Measurements from ENCODE around the gene CDK14.

The CDK14 gene

DNA sequence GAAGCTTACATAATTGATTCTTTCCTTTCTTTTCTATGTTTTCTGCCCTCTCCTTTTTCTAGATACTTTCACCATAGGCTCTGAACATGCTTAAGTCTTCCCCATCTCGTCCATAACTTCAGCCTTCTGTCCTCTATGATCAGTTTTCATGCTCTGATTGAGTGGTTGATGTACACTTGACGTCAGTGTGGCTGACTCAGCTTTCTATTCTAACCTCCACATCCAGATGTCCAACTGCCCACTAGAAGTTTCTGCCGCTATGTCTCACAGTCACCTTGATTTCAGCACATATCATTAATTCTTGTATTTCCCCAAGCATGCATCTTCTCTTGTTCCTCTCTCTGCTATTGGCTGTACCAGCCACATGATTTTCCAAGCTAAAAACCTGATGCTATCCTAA, 15.0 kb downstream of the CDK14 start:
- no peaks in the 10 kb centered on the region for H3F3A ChIP-seq (ENCODE audit: insufficient read depth, low read length)
- no peaks in the 10 kb centered on the region for H3K36me3 ChIP-seq (replicated peaks; ENCODE audit: insufficient read depth, low read length)
- no peak overlapping the region for H3K9ac ChIP-seq (ENCODE audit: low read length)
- no peaks in the 10 kb centered on the region for H3K79me2 ChIP-seq (ENCODE audit: low read length)
- H3K27me3 ChIP-seq (replicated peaks; ENCODE audit: insufficient read depth, low read length), result no peaks in the 10 kb centered on the region
- no peak for DNase-seq
- H3K9me3 ChIP-seq (replicated peaks; ENCODE audit: insufficient read depth, low read length), result no peaks in the 10 kb centered on the region
- H3K4me1 ChIP-seq (ENCODE audit: low read length), result no peaks in the 10 kb centered on the region
- H3K4me2 ChIP-seq (ENCODE audit: low read depth, low read length), result no peak overlapping the region
- H3K4me3 ChIP-seq (ENCODE audit: low read length), result no peak overlapping the region
- TF ChIP-seq EZH2 (optimal IDR thresholded peaks at IDR 0.05; ENCODE audit: low read depth, low read length) (no peak), EZH2phosphoT487 (IDR thresholded peaks at IDR 0.05; ENCODE audit: low read length) (no peak), CTCF (IDR thresholded peaks at IDR 0.05; ENCODE audit: low read length) (no peak)
- no peak overlapping the region for H2AFZ ChIP-seq (ENCODE audit: low read length)
- no peaks in the 10 kb centered on the region for H4K20me1 ChIP-seq (ENCODE audit: insufficient read depth, low read length)
- H3K9me2 ChIP-seq (replicated peaks; ENCODE audit: insufficient read depth, low read length), result no peaks in the 10 kb centered on the region
- no peak overlapping the region for H3K27ac ChIP-seq (ENCODE audit: low read length)

DNA sequence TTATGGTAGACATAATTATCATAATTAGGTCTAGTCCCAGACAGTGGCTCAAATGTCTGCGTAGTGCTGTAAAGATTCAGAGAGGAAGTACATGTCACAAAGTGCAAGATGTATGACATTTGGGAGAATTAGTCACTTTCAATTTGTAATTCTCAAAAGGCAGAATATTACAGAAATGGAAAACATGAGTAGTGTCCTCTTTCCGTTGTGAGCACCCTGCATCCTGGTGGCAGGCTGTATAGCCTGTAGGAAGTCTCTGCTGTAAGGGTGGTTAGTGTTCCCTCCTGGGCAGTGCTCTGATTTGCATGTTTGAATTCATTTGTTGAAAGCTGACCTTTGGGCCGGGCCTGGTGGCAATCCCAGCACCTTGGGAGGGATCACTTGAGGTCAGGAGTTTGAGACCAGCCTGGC, 17.0 kb downstream of the CDK14 start:
- Histone ChIP-seq H3K36me3 (replicated peaks; ENCODE audit: insufficient read depth, low read length) (no peaks in the 10 kb centered on the region), H2AFZ (ENCODE audit: low read length) (no peak overlapping the region), H3K9ac (ENCODE audit: low read length) (no peak overlapping the region), H3K27me3 (replicated peaks; ENCODE audit: insufficient read depth, low read length) (no peaks in the 10 kb centered on the region), H3K4me1 (ENCODE audit: low read length) (no peaks in the 10 kb centered on the region), H4K20me1 (ENCODE audit: insufficient read depth, low read length) (no peaks in the 10 kb centered on the region), H3K79me2 (ENCODE audit: low read length) (no peaks in the 10 kb centered on the region), H3K4me2 (ENCODE audit: low read depth, low read length) (no peak overlapping the region), H3K27ac (ENCODE audit: low read length) (no peak overlapping the region), H3K9me3 (replicated peaks; ENCODE audit: insufficient read depth, low read length) (no peaks in the 10 kb centered on the region), H3K4me3 (ENCODE audit: low read length) (no peak overlapping the region), H3F3A (ENCODE audit: insufficient read depth, low read length) (no peaks in the 10 kb centered on the region), H3K9me2 (replicated peaks; ENCODE audit: insufficient read depth, low read length) (no peaks in the 10 kb centered on the region)
- TF ChIP-seq CTCF (IDR thresholded peaks at IDR 0.05; ENCODE audit: low read length), result no peak
- no peak for TF ChIP-seq EZH2 (optimal IDR thresholded peaks at IDR 0.05; ENCODE audit: low read depth, low read length)
- TF ChIP-seq EZH2phosphoT487 (IDR thresholded peaks at IDR 0.05; ENCODE audit: low read length), result no peak
- DNase-seq, result no peak

DNA sequence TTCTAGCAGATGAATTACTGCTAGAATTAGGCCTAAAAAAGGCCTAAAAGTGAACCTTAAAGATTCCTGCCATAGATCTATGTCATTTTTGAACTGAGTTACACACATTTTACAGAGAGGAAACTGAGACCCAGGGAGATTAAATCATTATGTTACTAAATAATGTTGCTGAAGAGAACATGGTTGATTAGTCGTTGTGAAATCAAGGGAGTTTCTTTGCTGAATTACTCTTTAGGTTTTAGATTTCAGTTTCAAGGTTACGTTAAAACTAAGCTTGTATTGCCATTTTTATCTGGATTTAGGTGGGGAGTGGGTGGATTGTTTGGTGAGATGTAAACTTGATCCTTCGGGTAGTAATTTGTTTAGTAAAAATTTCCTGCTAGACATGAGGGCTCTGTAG, 21.3 kb downstream of the CDK14 start:
- H3K9me2 ChIP-seq (replicated peaks; ENCODE audit: insufficient read depth, low read length), result no peaks in the 10 kb centered on the region
- H3K27ac ChIP-seq (ENCODE audit: low read length), result no peak overlapping the region
- H3K9me3 ChIP-seq (replicated peaks; ENCODE audit: insufficient read depth, low read length), result no peaks in the 10 kb centered on the region
- no peak for TF ChIP-seq EZH2phosphoT487 (IDR thresholded peaks at IDR 0.05; ENCODE audit: low read length)
- no peak for TF ChIP-seq EZH2 (optimal IDR thresholded peaks at IDR 0.05; ENCODE audit: low read depth, low read length)
- TF ChIP-seq CTCF (IDR thresholded peaks at IDR 0.05; ENCODE audit: low read length), result no peak
- H3K27me3 ChIP-seq (replicated peaks; ENCODE audit: insufficient read depth, low read length), result no peaks in the 10 kb centered on the region
- no peak overlapping the region for H3K9ac ChIP-seq (ENCODE audit: low read length)
- H3K4me1 ChIP-seq (ENCODE audit: low read length), result no peaks in the 10 kb centered on the region
- no peak overlapping the region for H2AFZ ChIP-seq (ENCODE audit: low read length)
- no peak overlapping the region for H3K4me3 ChIP-seq (ENCODE audit: low read length)
- no peaks in the 10 kb centered on the region for H3F3A ChIP-seq (ENCODE audit: insufficient read depth, low read length)
- H4K20me1 ChIP-seq (ENCODE audit: insufficient read depth, low read length), result no peaks in the 10 kb centered on the region
- H3K79me2 ChIP-seq (ENCODE audit: low read length), result no peaks in the 10 kb centered on the region
- no peak overlapping the region for H3K4me2 ChIP-seq (ENCODE audit: low read depth, low read length)
- H3K36me3 ChIP-seq (replicated peaks; ENCODE audit: insufficient read depth, low read length), result no peaks in the 10 kb centered on the region
- no peak for DNase-seq
